H54 (cell line): Measurements from ENCODE around the gene CREB3L2.
"Not testable (repeated sequence)": the region's sequence is repeated elsewhere in the genome, so short reads cannot be mapped to it uniquely, and the experiment has no call there.

Experiments
- DNase-seq: peaks from one replicate; pipeline ENCODE4 v3.0.0; 2011; ENCODE audit warnings: low spot score, mixed read lengths; ENCODE audit not compliant: insufficient read length
- FAIRE-seq: peaks from 3 replicates; lab custom pipeline; 2011; peaks lifted over from hg19 to GRCh38; lab: Jason Lieb, UNC
- POLR2A ChIP-seq: IDR thresholded peaks from 2 replicates; pipeline ENCODE4 v1.6.1; 2011; ENCODE audit warnings: low read depth, mild to moderate bottlenecking, low read length

CREB3L2 gene

DNA sequence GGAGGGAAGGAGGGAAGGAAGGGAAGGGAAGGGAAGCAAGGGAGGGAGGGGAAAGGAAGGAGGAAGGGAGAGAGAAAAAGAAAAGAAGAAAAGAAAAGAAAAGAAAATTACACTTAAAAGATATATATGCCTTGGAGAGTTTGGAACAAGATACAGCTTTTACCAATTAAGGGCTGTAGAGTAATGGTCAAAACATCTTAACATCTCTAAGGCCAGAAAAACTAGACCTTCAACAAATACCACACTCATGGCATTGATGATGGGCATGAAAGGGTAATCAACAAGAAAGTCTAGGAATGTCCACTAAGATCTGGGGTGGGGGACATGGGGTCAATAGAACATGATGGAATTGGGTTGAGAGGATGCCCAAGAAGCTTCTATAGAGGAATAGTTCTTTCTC is 74.5 kb downstream of the CREB3L2 start:
- no peak for DNase-seq
- TF ChIP-seq POLR2A: no peak
- no peak for FAIRE-seq

DNA sequence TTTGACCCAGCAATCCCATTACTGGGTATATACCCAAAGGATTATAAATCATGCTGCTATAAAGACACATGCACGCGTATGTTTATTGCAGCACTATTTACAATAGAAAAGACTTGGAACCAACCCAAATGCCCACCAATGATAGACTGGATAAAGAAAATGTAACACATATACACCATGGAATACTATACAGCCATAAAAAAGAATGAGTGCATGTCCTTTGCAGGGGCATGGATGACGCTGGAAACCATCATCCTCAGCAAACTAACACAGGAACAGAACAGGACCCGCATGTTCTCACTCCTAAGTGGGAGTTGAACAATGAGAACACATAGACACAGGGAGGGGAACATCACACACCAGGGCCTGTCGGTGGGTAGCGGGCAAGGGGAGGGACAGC is 75.7 kb downstream of the CREB3L2 start:
- FAIRE-seq, DNase-seq: not testable (repeated sequence)

DNA sequence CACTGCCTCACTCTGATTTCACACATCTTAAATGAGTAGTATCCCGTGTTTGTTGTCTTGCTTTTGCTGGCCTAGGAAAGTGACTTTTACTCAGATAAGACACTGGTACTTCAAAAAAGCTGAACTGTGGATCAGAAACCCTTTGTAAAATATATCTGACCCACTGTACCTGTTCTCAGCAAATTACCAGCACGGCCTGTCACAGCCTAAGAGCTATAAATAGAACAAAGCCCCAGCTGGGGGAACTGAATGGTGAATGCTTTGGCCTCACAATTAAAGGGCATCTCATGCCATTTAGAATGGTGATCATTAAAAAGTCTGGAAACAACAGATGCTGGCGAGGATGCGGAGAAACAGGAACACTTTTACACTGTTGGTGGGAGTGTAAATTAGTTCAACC is 76.1 kb downstream of the CREB3L2 start:
- DNase-seq (no peak), FAIRE-seq (no peak)
- no peak for TF ChIP-seq POLR2A

DNA sequence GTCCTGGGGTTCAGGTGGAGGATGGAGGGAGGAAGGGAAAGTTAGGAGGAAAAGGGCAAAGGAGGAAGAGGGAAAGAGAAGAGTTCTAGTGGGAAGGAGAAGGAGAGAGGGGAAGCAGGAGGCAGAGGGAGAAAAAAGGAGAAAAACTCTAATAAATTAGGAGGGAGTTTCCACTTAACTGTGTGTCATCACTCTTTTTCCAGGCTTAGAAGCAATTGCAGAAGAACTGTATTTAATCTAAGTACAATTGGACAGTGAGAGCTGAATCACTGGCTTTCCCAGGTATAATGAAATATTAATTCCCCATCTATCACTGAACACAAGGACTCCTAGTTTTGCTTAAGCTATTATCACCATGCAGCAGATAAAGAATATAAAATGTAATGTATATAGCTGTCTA is 76.8 kb downstream of the CREB3L2 start:
- DNase-seq (no peak), FAIRE-seq (no peak)
- TF ChIP-seq POLR2A: no peak

DNA sequence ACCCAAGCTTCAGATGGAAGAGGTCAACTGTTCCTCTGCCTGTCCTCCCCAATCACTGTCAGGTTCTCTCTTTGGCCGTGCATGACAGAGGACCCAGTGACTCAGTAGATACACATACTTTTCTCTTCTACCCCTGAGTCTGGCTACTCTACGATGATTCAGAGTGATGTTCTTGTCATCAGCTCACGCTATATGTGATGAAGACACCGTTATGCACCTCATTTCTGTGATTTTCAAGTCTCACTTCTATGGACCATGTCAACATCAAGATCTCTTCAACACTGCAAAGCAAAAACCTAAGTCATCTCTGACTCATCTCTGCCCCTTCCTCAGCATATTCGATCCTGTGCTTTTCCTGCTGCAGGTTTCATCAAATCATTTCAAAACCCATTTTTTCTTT is 78.5 kb downstream of the CREB3L2 start:
- DNase-seq: no peak
- FAIRE-seq: no peak
- TF ChIP-seq POLR2A: no peak

DNA sequence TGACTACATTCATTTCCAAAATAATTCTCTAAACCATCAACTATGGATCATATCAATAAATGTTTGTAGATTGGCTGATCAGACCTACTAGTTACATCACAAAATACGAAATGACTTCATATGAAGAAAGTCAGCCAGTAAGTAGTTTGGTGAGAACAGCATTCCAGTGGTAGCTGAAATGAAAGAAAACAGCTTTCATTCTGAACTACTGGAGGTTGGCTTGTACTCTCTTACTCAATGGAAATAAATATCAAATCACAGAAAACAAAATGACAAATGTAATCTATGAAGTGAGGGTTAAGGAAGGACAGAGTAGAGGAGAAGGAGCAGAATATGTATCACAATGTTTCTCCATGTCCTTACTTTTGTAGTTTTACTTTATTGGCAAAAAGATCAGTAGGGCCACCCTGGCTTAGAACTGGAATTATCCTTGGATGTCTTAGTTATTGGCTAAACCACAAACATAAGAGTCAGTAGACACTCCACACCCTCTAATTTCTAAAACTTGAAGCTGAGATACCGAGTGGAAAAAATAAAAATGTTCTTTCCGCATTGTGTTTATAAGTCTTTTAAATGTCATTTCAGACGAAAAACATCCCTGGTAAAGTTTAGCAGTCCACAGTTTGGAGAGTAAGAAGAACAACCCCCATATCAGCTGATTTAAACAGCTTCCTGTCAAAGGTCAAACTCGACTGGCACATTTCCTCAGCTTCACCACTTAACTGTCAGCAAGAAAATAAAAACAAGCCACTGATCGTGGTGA is 81.1 kb downstream of the CREB3L2 start:
- DNase-seq: no peak
- no peak for FAIRE-seq
- TF ChIP-seq POLR2A: no peak

DNA sequence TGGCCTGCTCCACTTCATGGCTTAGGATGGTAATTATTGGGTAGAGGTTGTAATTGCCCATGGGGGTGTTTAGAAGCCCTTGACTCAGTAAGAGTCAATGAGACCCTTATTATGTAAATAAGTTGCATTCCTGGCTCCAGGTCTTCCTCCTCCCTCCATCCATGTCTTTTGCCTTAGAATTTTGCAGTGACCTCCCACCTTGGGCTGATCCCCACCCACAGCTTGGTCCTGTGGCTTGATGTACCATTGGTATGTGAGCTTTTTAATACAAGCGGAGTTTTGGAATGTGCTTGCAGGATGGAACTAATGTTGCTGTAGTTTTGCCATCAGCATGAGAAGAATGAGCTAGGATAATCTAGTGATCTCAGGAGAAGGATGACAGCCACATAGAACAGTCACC is 81.9 kb downstream of the CREB3L2 start:
- no peak for FAIRE-seq
- no peak for DNase-seq
- no peak for TF ChIP-seq POLR2A

DNA sequence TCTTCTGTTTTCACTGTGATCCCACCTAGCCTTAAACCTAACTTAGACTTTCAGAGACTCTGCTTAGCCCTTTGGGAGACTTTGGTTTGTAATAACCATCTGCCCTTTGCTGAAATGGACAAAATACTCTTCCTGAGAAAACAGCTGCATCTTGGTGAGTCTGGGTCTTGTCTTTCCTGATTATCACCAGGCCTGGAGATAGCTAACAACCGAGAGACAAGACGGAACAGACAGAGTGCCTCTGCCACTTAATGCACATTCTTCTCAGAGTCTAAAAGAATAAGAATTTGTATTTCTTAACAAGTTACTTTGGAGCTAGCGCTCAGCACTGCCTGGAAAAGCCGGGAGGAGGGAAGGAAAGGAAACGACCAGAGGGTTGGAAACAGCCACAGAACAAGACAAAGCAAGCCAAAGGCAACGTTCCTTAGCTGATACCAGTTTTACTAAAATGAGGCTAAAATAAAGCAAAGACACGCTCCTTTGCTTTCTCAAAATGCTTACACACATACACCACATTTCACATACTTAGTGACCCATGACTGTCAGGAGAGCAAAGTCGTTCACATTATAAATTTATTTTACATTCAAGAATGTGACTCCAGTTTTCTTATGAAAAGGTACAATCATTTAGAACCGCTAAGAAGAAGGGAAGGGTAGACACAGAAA is 84.8 kb downstream of the CREB3L2 start:
- DNase-seq (no peak), FAIRE-seq (no peak)
- TF ChIP-seq POLR2A: no peak

DNA sequence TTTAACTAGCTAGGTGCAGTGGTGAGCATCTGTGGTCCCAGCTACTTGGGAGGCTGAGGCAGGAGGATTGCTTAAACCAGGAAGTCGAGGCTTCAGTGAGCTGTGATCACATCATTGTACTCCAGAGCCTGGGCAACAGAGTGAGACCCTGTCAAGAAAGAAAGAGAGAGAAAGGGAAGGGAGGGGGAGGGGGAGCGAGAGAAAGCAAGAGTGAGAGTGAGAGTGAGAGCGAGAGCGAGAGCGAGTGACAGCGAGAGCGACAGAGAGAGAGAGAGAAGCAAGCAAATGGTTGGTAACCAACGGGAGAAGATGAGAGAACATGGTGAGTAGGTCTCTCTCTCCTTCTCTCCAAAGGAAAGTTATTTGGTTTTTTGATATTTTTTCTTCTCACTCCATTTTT is 85.3 kb downstream of the CREB3L2 start:
- FAIRE-seq (no peak), DNase-seq (no peak)
- TF ChIP-seq POLR2A: no peak

DNA sequence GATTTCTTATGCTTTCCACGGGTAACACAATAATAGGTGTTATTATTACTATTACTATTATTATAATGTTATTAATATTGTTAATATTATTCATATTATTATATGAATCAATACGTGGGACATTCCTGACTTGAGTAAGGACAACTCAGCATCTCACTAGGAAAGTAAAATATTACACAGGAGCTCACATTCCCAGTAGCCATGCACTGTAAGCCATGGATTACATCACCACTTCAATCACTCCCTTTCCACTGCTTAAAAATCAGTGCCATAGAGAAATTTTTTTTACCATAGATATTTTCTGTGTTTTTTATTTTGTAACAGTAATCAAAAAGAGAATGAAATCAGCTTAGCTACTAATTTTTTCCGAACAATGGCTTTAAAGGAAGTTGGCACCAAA is 86.6 kb downstream of the CREB3L2 start:
- no peak for TF ChIP-seq POLR2A
- no peak for DNase-seq
- FAIRE-seq: no peak

DNA sequence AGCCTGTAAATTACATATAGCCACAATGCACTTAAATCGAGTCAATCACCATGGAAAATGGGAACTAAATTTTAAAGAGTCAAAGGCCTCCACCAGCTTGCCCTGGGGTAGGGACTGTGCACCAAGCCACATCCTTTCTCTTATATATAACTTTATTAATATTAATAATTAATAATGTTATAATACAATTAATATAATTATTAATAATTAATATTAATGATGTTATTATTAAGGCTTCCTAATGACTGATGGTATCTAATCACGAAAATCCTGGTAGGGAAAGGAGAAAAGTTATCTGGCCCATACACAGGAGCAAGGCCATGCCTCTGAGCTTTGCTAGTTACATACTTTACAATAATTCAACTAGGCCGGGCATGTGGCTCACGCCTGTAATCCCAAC is 87.9 kb downstream of the CREB3L2 start:
- FAIRE-seq (no peak), DNase-seq (no peak)
- TF ChIP-seq POLR2A: no peak

DNA sequence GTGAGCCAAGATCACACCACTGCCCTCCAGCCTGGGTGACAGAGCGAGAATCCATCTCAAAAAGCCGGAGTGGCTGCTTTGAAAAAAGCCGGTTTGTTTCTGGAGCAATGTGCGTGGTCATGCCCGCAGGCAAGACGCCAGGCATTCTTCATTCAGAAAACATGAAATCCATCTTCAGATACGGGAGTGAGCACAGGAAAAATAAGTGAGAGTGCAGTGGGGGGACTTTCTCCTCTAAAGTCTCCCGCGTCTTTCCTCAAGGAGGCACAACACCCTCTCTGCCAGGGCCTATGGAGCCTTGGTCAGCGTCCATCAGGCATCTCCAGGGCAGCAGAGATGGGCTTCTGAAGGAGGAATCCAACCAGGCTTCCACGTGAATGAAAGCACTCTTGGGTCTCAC is 92.8 kb downstream of the CREB3L2 start:
- DNase-seq (no peak), FAIRE-seq (no peak)
- no peak for TF ChIP-seq POLR2A

DNA sequence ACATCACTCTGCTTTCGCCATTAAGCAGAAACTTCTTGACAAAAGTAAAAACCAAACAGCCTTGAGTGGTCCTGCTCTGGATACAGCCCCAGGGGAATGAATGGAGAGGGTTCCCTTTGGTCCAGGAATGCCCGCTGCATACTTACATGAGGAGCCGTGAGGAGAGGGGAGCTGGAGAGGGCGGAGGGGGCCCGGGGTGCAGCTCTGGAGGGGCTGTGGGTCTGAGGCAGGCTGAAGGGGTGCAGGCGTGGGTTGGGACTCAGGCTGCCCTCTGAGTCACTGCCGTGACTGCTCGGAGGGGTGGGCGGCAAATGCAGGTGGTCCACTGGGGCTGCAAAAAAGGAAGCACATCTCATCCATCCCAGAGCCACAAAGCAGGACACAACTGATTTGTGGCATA is 93.8 kb downstream of the CREB3L2 start:
- no peak for DNase-seq
- no peak for TF ChIP-seq POLR2A
- no peak for FAIRE-seq

DNA sequence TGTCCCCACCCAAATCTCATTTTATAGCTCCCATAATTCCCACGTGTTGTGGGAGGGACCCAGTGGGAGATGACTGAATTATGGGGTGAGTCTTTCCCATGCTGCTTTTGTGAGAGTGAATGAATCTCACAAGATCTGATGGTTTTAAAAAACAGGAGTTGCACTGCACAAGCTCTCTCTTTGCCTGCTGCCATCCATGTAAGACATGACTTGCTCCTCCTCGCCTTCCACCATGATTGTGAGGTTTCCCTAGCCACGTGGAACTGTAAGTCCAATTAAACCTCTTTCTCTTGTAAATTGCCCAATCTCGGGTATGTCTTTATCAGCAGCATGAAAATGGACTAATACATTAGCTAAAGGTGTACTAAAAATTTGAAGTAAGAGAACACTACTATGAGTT is 95.2 kb downstream of the CREB3L2 start:
- FAIRE-seq, DNase-seq: not testable (repeated sequence)

DNA sequence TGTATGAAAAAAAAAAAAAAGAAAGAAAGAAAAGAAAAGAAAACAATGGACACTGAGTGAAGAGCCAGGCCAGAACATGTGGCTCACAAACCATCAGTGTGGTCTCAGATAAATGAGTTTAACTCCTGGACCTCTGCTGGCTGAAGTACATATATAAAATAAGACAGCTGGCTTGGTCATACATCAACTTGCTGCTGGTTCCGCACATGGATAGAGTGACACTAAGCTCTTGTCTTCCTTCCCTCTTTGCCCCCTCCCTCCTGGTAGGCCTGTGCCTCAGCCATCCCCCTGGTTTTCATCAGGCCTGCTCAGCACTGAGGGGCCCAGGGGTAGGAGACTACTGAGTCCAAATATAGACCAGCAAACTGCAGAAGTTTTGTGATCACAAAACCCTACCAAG is 97.1 kb downstream of the CREB3L2 start:
- FAIRE-seq: no peak
- no peak for TF ChIP-seq POLR2A
- DNase-seq: no peak
